Activated T-cell treated with anti-CD3 and anti-CD28 coated beads, Interleukin-2, amount 50 U/mL, for 24 hours (primary cell): Measurements from ENCODE around the gene SEPTIN2.

Source experiments
- DNase-seq: peaks from one replicate; pipeline ENCODE4 v3.0.0-alpha.2; 2020
- H3K27ac Mint-ChIP-seq: 2 replicates; pipeline ENCODE4 v1.8.0; 2020; ENCODE audit warnings: mild to moderate bottlenecking, mixed read lengths
- H3K27me3 Mint-ChIP-seq: 2 replicates; pipeline ENCODE4 v1.8.0; 2020; ENCODE audit warnings: mixed read lengths
- H3K36me3 Mint-ChIP-seq: 2 replicates; pipeline ENCODE4 v1.8.0; 2020; ENCODE audit warnings: low read depth, mixed read lengths
- H3K4me1 Mint-ChIP-seq: 2 replicates; pipeline ENCODE4 v1.8.0; 2020; ENCODE audit warnings: low read depth, mixed read lengths
- H3K4me3 Mint-ChIP-seq: 2 replicates; pipeline ENCODE4 v1.8.0; 2020; ENCODE audit warnings: mild to moderate bottlenecking, moderate library complexity, mixed read lengths
- H3K9me3 Mint-ChIP-seq: 2 replicates; pipeline ENCODE4 v1.8.0; 2020; ENCODE audit warnings: mixed read lengths

Gene SEPTIN2

GRCh38 chr2:241340631-241341163, 25.0 kb downstream of the SEPTIN2 start:
- Mint-ChIP-seq H3K27ac (peak overlapping the region; percentile 57), H3K4me3 (no peak overlapping the region), H3K9me3 (no peaks in the 10 kb centered on the region), H3K4me1 (peaks cover 34% of the 10 kb centered on the region), H3K36me3 (peaks cover 92% of the 10 kb centered on the region), H3K27me3 (no peaks in the 10 kb centered on the region)
- no peak for DNase-seq

- Mint-ChIP-seq H3K4me3 (no peak overlapping the region), H3K27me3 (no peaks in the 10 kb centered on the region), H3K9me3 (no peaks in the 10 kb centered on the region), H3K4me1 (peaks cover 13% of the 10 kb centered on the region), H3K27ac (no peak overlapping the region), H3K36me3 (peaks cover 98% of the 10 kb centered on the region)
- no peak for DNase-seq
These were observed 29.4 kb downstream of the SEPTIN2 start for GRCh38 chr2:241344925-241345651.

- Mint-ChIP-seq H3K36me3 (peaks cover 97% of the 10 kb centered on the region), H3K27ac (no peak overlapping the region), H3K4me1 (peaks cover 14% of the 10 kb centered on the region), H3K4me3 (no peak overlapping the region), H3K9me3 (no peaks in the 10 kb centered on the region), H3K27me3 (no peaks in the 10 kb centered on the region)
- no peak for DNase-seq
These were observed 34.2 kb downstream of the SEPTIN2 start for GRCh38 chr2:241349941-241350340.

GRCh38 chr2:241350530-241350877, 34.8 kb downstream of the SEPTIN2 start:
- H3K27me3 Mint-ChIP-seq = no peaks in the 10 kb centered on the region
- H3K36me3 Mint-ChIP-seq = peaks cover 93% of the 10 kb centered on the region
- peaks cover 16% of the 10 kb centered on the region for H3K4me1 Mint-ChIP-seq
- H3K4me3 Mint-ChIP-seq = no peak overlapping the region
- peak overlapping the region; percentile 42 for H3K27ac Mint-ChIP-seq
- no peak for DNase-seq
- no peaks in the 10 kb centered on the region for H3K9me3 Mint-ChIP-seq

- H3K9me3 Mint-ChIP-seq = no peaks in the 10 kb centered on the region
- peaks cover 87% of the 10 kb centered on the region for H3K36me3 Mint-ChIP-seq
- no peak for DNase-seq
- peak overlapping the region; percentile 42 for H3K27ac Mint-ChIP-seq
- H3K4me3 Mint-ChIP-seq = no peak overlapping the region
- peaks cover 16% of the 10 kb centered on the region for H3K4me1 Mint-ChIP-seq
- no peaks in the 10 kb centered on the region for H3K27me3 Mint-ChIP-seq
These were observed 35.3 kb downstream of the SEPTIN2 start for GRCh38 chr2:241350878-241351639.

GRCh38 chr2:241351640-241352031, 35.9 kb downstream of the SEPTIN2 start:
- H3K36me3 Mint-ChIP-seq = peaks cover 83% of the 10 kb centered on the region
- H3K27me3 Mint-ChIP-seq = no peaks in the 10 kb centered on the region
- DNase-seq = no peak
- H3K4me3 Mint-ChIP-seq = no peak overlapping the region
- no peak overlapping the region for H3K27ac Mint-ChIP-seq
- H3K9me3 Mint-ChIP-seq = no peaks in the 10 kb centered on the region
- H3K4me1 Mint-ChIP-seq = peaks cover 16% of the 10 kb centered on the region

- H3K36me3 Mint-ChIP-seq = peaks cover 78% of the 10 kb centered on the region
These were observed 36.5 kb downstream of the SEPTIN2 start for GRCh38 chr2:241352227-241352626.

GRCh38 chr2:241354668-241355658, 39.2 kb downstream of the SEPTIN2 start:
- Mint-ChIP-seq H3K27ac (peak overlapping the region; percentile 84), H3K9me3 (no peaks in the 10 kb centered on the region), H3K4me3 (no peak overlapping the region), H3K4me1 (peaks cover 43% of the 10 kb centered on the region), H3K27me3 (no peaks in the 10 kb centered on the region), H3K36me3 (peaks cover 55% of the 10 kb centered on the region)
- DNase-seq = peak; percentile 74

More at GRCh38 chr2:241352227-241352626, 36.5 kb downstream of the SEPTIN2 start:
- Mint-ChIP-seq H3K4me3 (no peak overlapping the region), H3K9me3 (no peaks in the 10 kb centered on the region), H3K4me1 (peaks cover 19% of the 10 kb centered on the region), H3K27ac (peak overlapping the region; percentile 27), H3K27me3 (no peaks in the 10 kb centered on the region)
- DNase-seq = no peak

GRCh38 chr2:241355983-241356870, 40.5 kb downstream of the SEPTIN2 start, which contains the start of gene FARP2:
Gene FARP2, plus strand, starts transcription at chr2:241356285. Its CDS starts 16,823 bp downstream, at chr2:241373108.
- DNase-seq = peak; percentile 97
- Mint-ChIP-seq H3K9me3 (no peaks in the 10 kb centered on the region), H3K4me1 (peaks cover 46% of the 10 kb centered on the region), H3K4me3 (peak within 1 kb of the TSS; percentile 85), H3K36me3 (peaks cover 42% of the 10 kb centered on the region), H3K27ac (peak within 1 kb of the TSS; percentile 94), H3K27me3 (no peaks in the 10 kb centered on the region)

GRCh38 chr2:241356871-241357260, 41.1 kb downstream of the SEPTIN2 start:
- Mint-ChIP-seq H3K36me3 (peaks cover 36% of the 10 kb centered on the region), H3K4me1 (peaks cover 47% of the 10 kb centered on the region), H3K27me3 (no peaks in the 10 kb centered on the region), H3K27ac (peak overlapping the region; percentile 82), H3K9me3 (no peaks in the 10 kb centered on the region), H3K4me3 (peak overlapping the region; percentile 85)
- no peak for DNase-seq

GRCh38 chr2:241357531-241357930, 41.8 kb downstream of the SEPTIN2 start:
- peaks cover 29% of the 10 kb centered on the region for H3K36me3 Mint-ChIP-seq
- no peak overlapping the region for H3K27ac Mint-ChIP-seq
- H3K4me1 Mint-ChIP-seq = peaks cover 43% of the 10 kb centered on the region

GRCh38 chr2:241358470-241358869, 42.7 kb downstream of the SEPTIN2 start:
- H3K4me3 Mint-ChIP-seq = peak overlapping the region; percentile 3
- no peaks in the 10 kb centered on the region for H3K27me3 Mint-ChIP-seq
- DNase-seq = no peak
- H3K27ac Mint-ChIP-seq = no peak overlapping the region
- H3K36me3 Mint-ChIP-seq = peaks cover 21% of the 10 kb centered on the region
- H3K4me1 Mint-ChIP-seq = peaks cover 37% of the 10 kb centered on the region
- H3K9me3 Mint-ChIP-seq = no peaks in the 10 kb centered on the region

More at GRCh38 chr2:241357531-241357930, 41.8 kb downstream of the SEPTIN2 start:
- Mint-ChIP-seq H3K9me3 (no peaks in the 10 kb centered on the region), H3K4me3 (peak overlapping the region; percentile 85), H3K27me3 (no peaks in the 10 kb centered on the region)
- DNase-seq = no peak

GRCh38 chr2:241359481-241360045, 43.8 kb downstream of the SEPTIN2 start:
- Mint-ChIP-seq H3K36me3 (peaks cover 20% of the 10 kb centered on the region), H3K4me1 (peaks cover 37% of the 10 kb centered on the region), H3K9me3 (no peaks in the 10 kb centered on the region), H3K27me3 (no peaks in the 10 kb centered on the region), H3K27ac (no peak overlapping the region), H3K4me3 (no peak overlapping the region)
- no peak for DNase-seq
